Mesendoderm (in vitro differentiated cells): ENCODE measurements around the gene CASKIN1.
"Not testable (repeated sequence)": the region's sequence is repeated elsewhere in the genome, so short reads cannot be mapped to it uniquely, and the experiment has no call there.

ENCODE experiments used
- DNase-seq: peaks from one replicate; pipeline ENCODE4 v3.0.0; 2013
- H2AK5ac ChIP-seq: 2 replicates; pipeline ENCODE4 v1.6.1; 2013; ENCODE audit warnings: low read length, inconsistent platforms
- H2BK120ac ChIP-seq: 2 replicates; pipeline ENCODE4 v1.6.1; 2013; ENCODE audit warnings: low read depth, mild to moderate bottlenecking, low read length, moderate library complexity, mixed read lengths
- H2BK15ac ChIP-seq: replicated peaks from 2 replicates; pipeline ENCODE4 v1.6.1; 2013; ENCODE audit warnings: low read depth, mild to moderate bottlenecking, moderate library complexity
- H2BK5ac ChIP-seq: 2 replicates; pipeline ENCODE4 v1.6.1; 2013; ENCODE audit warnings: low read length, inconsistent platforms
- H3K18ac ChIP-seq: 2 replicates; pipeline ENCODE4 v1.6.1; 2013; ENCODE audit warnings: mild to moderate bottlenecking, low read length, mixed read lengths
- H3K23ac ChIP-seq: one replicate; pipeline ENCODE4 v1.6.1; 2013; ENCODE audit warnings: low read length
- H3K27ac ChIP-seq: 2 replicates; pipeline ENCODE4 v1.5.1; 2013; ENCODE audit warnings: low read depth, mild to moderate bottlenecking, inconsistent platforms, low read length, moderate library complexity
- H3K27me3 ChIP-seq: 2 replicates; pipeline ENCODE4 v1.6.1; 2013; ENCODE audit warnings: low read length, control low read depth, mild to moderate bottlenecking, inconsistent platforms; ENCODE audit not compliant: insufficient read depth, poor library complexity
- H3K36me3 ChIP-seq: 2 replicates; pipeline ENCODE4 v1.6.1; 2013; ENCODE audit warnings: low read length, inconsistent platforms; ENCODE audit not compliant: control insufficient read depth, insufficient read depth
- H3K4ac ChIP-seq: one replicate; pipeline ENCODE4 v1.6.1; 2013; ENCODE audit warnings: low read depth, mild to moderate bottlenecking, low read length, moderate library complexity
- H3K4me1 ChIP-seq: 2 replicates; pipeline ENCODE4 v1.6.1; 2013; ENCODE audit warnings: low read depth, low read length, inconsistent platforms; ENCODE audit not compliant: control insufficient read depth
- H3K4me2 ChIP-seq: 2 replicates; pipeline ENCODE4 v1.6.1; 2013; ENCODE audit warnings: low read length
- H3K4me3 ChIP-seq: 2 replicates; pipeline ENCODE4 v1.5.1; 2013; ENCODE audit warnings: mild to moderate bottlenecking, low read length
- H3K56ac ChIP-seq: one replicate; pipeline ENCODE4 v1.6.1; 2013; ENCODE audit warnings: low read length
- H3K79me1 ChIP-seq: 2 replicates; pipeline ENCODE4 v1.6.1; 2013; ENCODE audit warnings: low read length, inconsistent platforms
- H3K79me2 ChIP-seq: 2 replicates; pipeline ENCODE4 v1.6.1; 2013; ENCODE audit warnings: mild to moderate bottlenecking, low read length; ENCODE audit not compliant: control insufficient read depth, insufficient read depth
- H3K9ac ChIP-seq: 2 replicates; pipeline ENCODE4 v1.6.1; 2013; ENCODE audit warnings: low read length, inconsistent platforms
- H4K5ac ChIP-seq: one replicate; pipeline ENCODE4 v1.6.1; 2013; ENCODE audit warnings: low read length
- H4K8ac ChIP-seq: one replicate; pipeline ENCODE4 v1.6.1; 2013; ENCODE audit warnings: low read depth, mild to moderate bottlenecking, control low read depth, low read length, moderate library complexity
- WGBS: extraction: QIAGEN DNeasy Blood & Tissue Kit; methylation state at CpG from one replicate; pipeline ENCODE4 v1.1.7; 2013; ENCODE audit warnings: low lambda C conversion rate, missing lambda C conversion rate; ENCODE audit not compliant: insufficient coverage; ENCODE audit errors: extremely low coverage; 5-methylcytosine and 5-hydroxymethylcytosine counted together

The CASKIN1 gene

GRCh38 chr16:2145843-2146242 is 50.6 kb downstream of the CASKIN1 start:
- Histone ChIP-seq H3K4me1 (peaks cover 1% of the 10 kb centered on the region), H2BK120ac (no peak overlapping the region), H3K79me1 (no peaks in the 10 kb centered on the region), H2BK5ac (no peak overlapping the region), H4K8ac (no peak overlapping the region), H3K4me3 (no peak overlapping the region), H3K4me2 (no peak overlapping the region), H4K5ac (no peak overlapping the region), H3K79me2 (no peaks in the 10 kb centered on the region), H3K18ac (no peak overlapping the region), H3K36me3 (no peaks in the 10 kb centered on the region), H3K4ac (no peak overlapping the region), H3K23ac (no peak overlapping the region), H3K27me3 (no peaks in the 10 kb centered on the region), H2BK15ac (no peak overlapping the region), H3K9ac (no peak overlapping the region), H3K27ac (no peak overlapping the region), H2AK5ac (no peak overlapping the region), H3K56ac (no peak overlapping the region)
- WGBS: no CpG with 5 or more reads among the region's 5 CpGs
- DNase-seq: no peak

- H3K18ac ChIP-seq: no peak overlapping the region
- no peak overlapping the region for H3K23ac ChIP-seq
- no peak overlapping the region for H4K5ac ChIP-seq
- WGBS: no CpG with 5 or more reads among the region's 17 CpGs
- no peak overlapping the region for H3K56ac ChIP-seq
- DNase-seq: no peak
- H3K4me2 ChIP-seq: no peak overlapping the region
- H4K8ac ChIP-seq: no peak overlapping the region
- H3K79me1 ChIP-seq: no peaks in the 10 kb centered on the region
- H3K9ac ChIP-seq: no peak overlapping the region
- no peak overlapping the region for H2BK120ac ChIP-seq
- H2BK15ac ChIP-seq: no peak overlapping the region
- H3K4me1 ChIP-seq: no peaks in the 10 kb centered on the region
- H3K4ac ChIP-seq: no peak overlapping the region
- H3K36me3 ChIP-seq: no peaks in the 10 kb centered on the region
- H2AK5ac ChIP-seq: no peak overlapping the region
- no peak overlapping the region for H3K27ac ChIP-seq
- H3K79me2 ChIP-seq: no peaks in the 10 kb centered on the region
- H3K27me3 ChIP-seq: no peaks in the 10 kb centered on the region
- H2BK5ac ChIP-seq: no peak overlapping the region
- no peak overlapping the region for H3K4me3 ChIP-seq
Observed at GRCh38 chr16:2143878-2144485, 52.4 kb downstream of the CASKIN1 start.

- Histone ChIP-seq H3K79me2 (no peaks in the 10 kb centered on the region), H3K56ac (no peak overlapping the region), H3K9ac (no peak overlapping the region), H3K4me2 (no peak overlapping the region), H3K4ac (no peak overlapping the region), H3K27me3 (no peaks in the 10 kb centered on the region), H3K79me1 (no peaks in the 10 kb centered on the region), H2BK5ac (no peak overlapping the region), H3K4me3 (no peak overlapping the region), H2BK15ac (no peak overlapping the region), H2AK5ac (no peak overlapping the region), H2BK120ac (no peak overlapping the region), H3K23ac (peak overlapping the region; percentile 81), H4K5ac (no peak overlapping the region), H3K4me1 (no peaks in the 10 kb centered on the region), H3K36me3 (no peaks in the 10 kb centered on the region), H4K8ac (no peak overlapping the region), H3K27ac (no peak overlapping the region), H3K18ac (no peak overlapping the region)
- no CpG with 5 or more reads among the region's 31 CpGs for WGBS
- DNase-seq: no peak
Observed at GRCh38 chr16:2142942-2143877, 53.2 kb downstream of the CASKIN1 start.

- not testable (repeated sequence) for H3K36me3 ChIP-seq, H2BK15ac ChIP-seq, H4K8ac ChIP-seq, H3K27ac ChIP-seq, H3K79me1 ChIP-seq, H3K27me3 ChIP-seq, H3K23ac ChIP-seq, H3K4ac ChIP-seq, H2AK5ac ChIP-seq, H4K5ac ChIP-seq, H2BK5ac ChIP-seq, H3K4me3 ChIP-seq, H2BK120ac ChIP-seq, H3K18ac ChIP-seq, H3K79me2 ChIP-seq, H3K4me1 ChIP-seq
- peak within 1 kb of the TSS; percentile 85 for H3K56ac ChIP-seq
- peak within 1 kb of the TSS; percentile 42 for H3K4me2 ChIP-seq
- peak within 1 kb of the TSS; percentile 59 for H3K9ac ChIP-seq
- peak; percentile 94 for DNase-seq
- WGBS: no CpG with 5 or more reads among the region's 81 CpGs
Observed at GRCh38 chr16:2135770-2136490, 60.5 kb downstream of the CASKIN1 start, which contains the start of gene PKD1. Gene PKD1 (minus strand): TSS chr16:2135898. CDS start chr16:2135689, 209 bp downstream.

- H4K8ac ChIP-seq, H3K18ac ChIP-seq, H3K79me2 ChIP-seq, H2BK120ac ChIP-seq, H3K4me2 ChIP-seq, H2AK5ac ChIP-seq, H3K36me3 ChIP-seq, H3K4me1 ChIP-seq, H3K79me1 ChIP-seq, H3K27ac ChIP-seq, H3K4me3 ChIP-seq, DNase-seq, H3K27me3 ChIP-seq, H4K5ac ChIP-seq, H3K23ac ChIP-seq, H2BK5ac ChIP-seq, H3K4ac ChIP-seq, H2BK15ac ChIP-seq: not testable (repeated sequence)
- no CpG with 5 or more reads among the region's 42 CpGs for WGBS
- H3K56ac ChIP-seq: peak overlapping the region; percentile 34
- peak overlapping the region; percentile 42 for H3K9ac ChIP-seq
Observed at GRCh38 chr16:2135071-2135470, 61.3 kb downstream of the CASKIN1 start.
